Measurements from ENCODE around the gene SGSM1. TPM values are rescaled to one million over a fixed set of nuclear protein-coding genes. Genes with fewer than 3 reads are reported as not detected.

SGSM1 gene
- total RNA-seq, 4 donors from 2014 or later, result 1.2 to 2.2 (median 1.6) TPM

DNA sequence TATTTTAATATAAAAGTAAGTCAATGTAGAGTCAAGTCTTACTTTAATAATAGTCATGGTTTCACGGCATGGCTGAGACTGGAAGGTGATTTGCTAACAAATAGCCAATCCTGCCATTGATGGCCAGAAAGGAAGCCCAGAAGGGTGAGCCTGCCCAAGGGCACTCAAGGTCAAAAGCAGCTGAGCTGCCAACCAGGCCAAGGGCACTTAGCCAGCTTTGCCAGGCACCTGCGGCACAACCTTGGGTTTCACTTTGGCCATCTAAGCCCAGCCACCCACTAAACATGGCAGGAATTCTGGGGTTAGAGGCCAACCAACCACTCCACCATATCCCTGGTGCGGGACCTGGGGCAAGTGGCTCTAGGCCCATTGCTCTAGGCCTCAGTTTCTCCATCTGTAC lies 136.3 kb downstream of the SGSM1 start:
- Histone ChIP-seq H3K27me3 (peaks cover 0 to 7% (median 0%) of the 10 kb centered on the region in 4 donors), H3K4me1 (no peaks in the 10 kb centered on the region), H3K4me3 (no peak overlapping the region), H3K9me3 (no peaks in the 10 kb centered on the region), H3K27ac (replicated peaks in 1 of 4) (no peak overlapping the region), H3K36me3 (no peaks in the 10 kb centered on the region)
- intact Hi-C loops (cut with DNase I), result no loop called here
- TF ChIP-seq POLR2AphosphoS5 (IDR thresholded peaks at IDR 0.05) (no peak), POLR2A (IDR thresholded peaks at IDR 0.05; ENCODE audit: low read depth) (no peak), EP300 (IDR thresholded peaks at IDR 0.05) (no peak)
- TF ChIP-seq, protein P1, sequence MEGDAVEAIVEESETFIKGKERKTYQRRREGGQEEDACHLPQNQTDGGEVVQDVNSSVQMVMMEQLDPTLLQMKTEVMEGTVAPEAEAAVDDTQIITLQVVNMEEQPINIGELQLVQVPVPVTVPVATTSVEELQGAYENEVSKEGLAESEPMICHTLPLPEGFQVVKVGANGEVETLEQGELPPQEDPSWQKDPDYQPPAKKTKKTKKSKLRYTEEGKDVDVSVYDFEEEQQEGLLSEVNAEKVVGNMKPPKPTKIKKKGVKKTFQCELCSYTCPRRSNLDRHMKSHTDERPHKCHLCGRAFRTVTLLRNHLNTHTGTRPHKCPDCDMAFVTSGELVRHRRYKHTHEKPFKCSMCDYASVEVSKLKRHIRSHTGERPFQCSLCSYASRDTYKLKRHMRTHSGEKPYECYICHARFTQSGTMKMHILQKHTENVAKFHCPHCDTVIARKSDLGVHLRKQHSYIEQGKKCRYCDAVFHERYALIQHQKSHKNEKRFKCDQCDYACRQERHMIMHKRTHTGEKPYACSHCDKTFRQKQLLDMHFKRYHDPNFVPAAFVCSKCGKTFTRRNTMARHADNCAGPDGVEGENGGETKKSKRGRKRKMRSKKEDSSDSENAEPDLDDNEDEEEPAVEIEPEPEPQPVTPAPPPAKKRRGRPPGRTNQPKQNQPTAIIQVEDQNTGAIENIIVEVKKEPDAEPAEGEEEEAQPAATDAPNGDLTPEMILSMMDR (IDR thresholded peaks at IDR 0.05), result no peak
- WGBS, result 82% methylated on average over 1 of the region's 3 CpGs
- DNase-seq (ENCODE audit: extremely low spot score), result no peak

DNA sequence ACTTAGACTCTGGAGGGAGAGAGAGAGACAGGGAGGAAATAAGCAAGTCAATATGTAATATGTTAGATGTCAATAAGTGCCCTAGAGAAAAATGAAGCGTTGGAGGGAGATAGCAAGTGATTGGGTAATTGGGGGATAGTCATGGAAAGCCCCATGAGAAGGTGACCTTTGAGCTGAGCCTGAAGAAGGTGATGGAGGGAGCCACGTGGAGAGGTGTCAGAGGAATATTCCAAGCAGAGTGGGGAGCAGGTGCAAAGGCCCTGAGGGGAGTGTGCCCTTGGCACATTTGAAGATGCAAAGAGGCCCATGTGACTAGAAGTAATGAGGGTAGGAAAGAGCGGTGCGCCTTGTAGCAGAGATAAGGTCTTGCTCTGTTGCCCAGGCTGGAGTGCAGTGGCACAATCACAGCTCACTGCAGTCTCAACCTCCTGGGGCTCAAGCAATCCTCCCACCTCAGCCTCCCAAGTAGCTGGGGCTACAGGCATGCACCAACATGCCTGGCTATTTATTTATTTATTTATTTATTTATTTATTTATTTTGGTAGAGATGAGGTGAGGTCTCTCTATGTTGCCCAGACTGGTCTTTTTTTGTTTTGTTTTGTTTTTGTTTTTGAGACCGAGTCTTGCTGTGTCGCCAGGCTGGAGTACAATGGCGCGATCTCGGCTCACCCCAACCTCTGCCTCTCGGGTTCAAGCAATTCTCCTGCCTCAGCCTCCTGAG lies 138.4 kb downstream of the SGSM1 start:
- TF ChIP-seq, protein P1 (IDR thresholded peaks at IDR 0.05), result no peak
- TF ChIP-seq POLR2A (IDR thresholded peaks at IDR 0.05; ENCODE audit: low read depth), result no peak
- TF ChIP-seq EP300 (IDR thresholded peaks at IDR 0.05), result no peak
- no peak for TF ChIP-seq POLR2AphosphoS5 (IDR thresholded peaks at IDR 0.05)
- 95% methylated on average over 10 of the region's 10 CpGs for WGBS
- Histone ChIP-seq H3K27ac (replicated peaks in 1 of 4) (no peak overlapping the region), H3K36me3 (no peaks in the 10 kb centered on the region), H3K4me3 (no peak overlapping the region), H3K4me1 (no peaks in the 10 kb centered on the region), H3K9me3 (no peaks in the 10 kb centered on the region), H3K27me3 (peaks cover 0 to 13% (median 0%) of the 10 kb centered on the region in 4 donors)
- no peak for DNase-seq (ENCODE audit: extremely low spot score)
- intact Hi-C loops (cut with DNase I), result no loop called here

DNA sequence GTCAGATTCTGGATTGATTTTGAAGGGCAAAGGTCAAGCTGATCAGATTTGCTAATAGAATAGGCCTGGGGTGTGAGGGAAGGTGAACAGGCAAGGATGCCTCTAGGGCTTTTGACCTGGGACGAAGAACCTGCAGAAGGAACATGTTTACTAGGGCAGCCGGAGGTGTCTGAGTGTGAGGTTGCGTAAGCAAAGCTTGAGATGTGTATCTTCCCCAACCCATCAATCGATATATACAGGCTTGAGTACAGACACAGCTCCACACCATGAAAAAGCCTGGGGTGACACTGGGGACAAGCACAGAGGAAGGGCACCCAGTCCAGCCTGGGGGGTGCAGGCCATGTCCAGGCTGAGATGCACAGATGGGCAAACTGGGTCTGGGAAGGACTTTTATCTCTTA lies 139.4 kb downstream of the SGSM1 start:
- Histone ChIP-seq H3K36me3 (no peaks in the 10 kb centered on the region), H3K9me3 (no peaks in the 10 kb centered on the region), H3K27me3 (peaks cover 0 to 13% (median 0%) of the 10 kb centered on the region in 4 donors), H3K4me1 (peaks cover 0 to 5% (median 2%) of the 10 kb centered on the region in 4 donors), H3K27ac (replicated peaks in 1 of 4) (no peak overlapping the region), H3K4me3 (no peak overlapping the region)
- TF ChIP-seq, protein P1 (IDR thresholded peaks at IDR 0.05), result no peak
- no peak for TF ChIP-seq POLR2AphosphoS5 (IDR thresholded peaks at IDR 0.05)
- TF ChIP-seq POLR2A (IDR thresholded peaks at IDR 0.05; ENCODE audit: low read depth), result no peak
- no peak for TF ChIP-seq EP300 (IDR thresholded peaks at IDR 0.05)
- intact Hi-C loops (cut with DNase I), result no loop called here
- WGBS, result 84% methylated on average over 4 of the region's 4 CpGs
- no peak for DNase-seq (ENCODE audit: extremely low spot score)

DNA sequence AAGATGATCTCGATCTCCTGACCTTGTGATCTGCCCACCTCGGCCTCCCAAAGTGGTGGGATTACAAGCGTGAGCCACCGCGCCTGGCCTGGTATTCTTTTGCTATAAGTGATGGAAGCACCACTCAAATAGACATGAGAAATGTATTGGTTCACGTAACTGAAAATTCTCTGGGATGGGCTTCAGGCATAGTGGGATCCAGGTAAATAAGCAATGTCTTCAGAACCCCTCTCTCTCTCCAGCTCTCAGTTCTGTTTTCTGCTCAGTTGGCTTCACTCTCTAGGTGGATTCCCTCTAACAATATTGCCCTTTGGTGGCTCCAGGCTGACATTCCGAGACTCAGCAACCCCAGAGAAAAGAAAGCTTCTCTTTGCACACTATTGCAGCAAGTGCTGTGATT lies 141.4 kb downstream of the SGSM1 start:
- intact Hi-C loops (cut with DNase I), result no loop called here
- WGBS, result 88% methylated on average over 7 of the region's 7 CpGs
- Histone ChIP-seq H3K27ac (replicated peaks in 1 of 4) (no peak overlapping the region), H3K4me1 (peaks cover 0 to 16% (median 6%) of the 10 kb centered on the region in 4 donors), H3K9me3 (no peaks in the 10 kb centered on the region), H3K4me3 (no peak overlapping the region), H3K36me3 (no peaks in the 10 kb centered on the region), H3K27me3 (peaks cover 0 to 13% (median 0%) of the 10 kb centered on the region in 4 donors)
- TF ChIP-seq POLR2A (IDR thresholded peaks at IDR 0.05; ENCODE audit: low read depth), result no peak
- no peak for TF ChIP-seq EP300 (IDR thresholded peaks at IDR 0.05)
- TF ChIP-seq POLR2AphosphoS5 (IDR thresholded peaks at IDR 0.05), result no peak
- TF ChIP-seq, protein P1 (IDR thresholded peaks at IDR 0.05), result no peak
- DNase-seq (ENCODE audit: extremely low spot score), result no peak
